ENCODE data around the gene C2CD2.

- TF ChIP-seq CTCF (IDR thresholded peaks at IDR 0.05 in 4 of 5, conservative IDR thresholded peaks at IDR 0.05 in 1 of 5) (no peak), POLR2A (IDR thresholded peaks at IDR 0.05) (no peak)
Measured at GRCh38 chr21:41864311-41865001, 89.4 kb downstream of the C2CD2 start.

All from gastrocnemius medialis (tissue), 4 donors.